DND-41 (cell line): ENCODE data around the gene TSEN2.

ENCODE experiments used
- ATAC-seq: fragments of 200-7000 bp; cut with Tn5 transposase; 3 replicates; pipeline ENCODE4 v1.9.1; 2021; ENCODE audit warnings: low read depth; ENCODE audit not compliant: insufficient read depth
- DNase-seq: peaks from one replicate; pipeline ENCODE4 v3.0.0-alpha.2; 2020
- H2AFZ ChIP-seq: 2 replicates; pipeline ENCODE4 v1.6.0; 2012; ENCODE audit warnings: low read depth, low read length
- H3K27ac ChIP-seq: 2 replicates; pipeline ENCODE4 v1.5.1; 2012; ENCODE audit warnings: low read length, inconsistent platforms
- H3K27me3 ChIP-seq: fragments of 200-600 bp; sonication (generic); 2 replicates; pipeline ENCODE4 v1.6.0; 2012; ENCODE audit warnings: low read length, mild to moderate bottlenecking, inconsistent platforms; ENCODE audit not compliant: insufficient read depth, poor library complexity
- H3K36me3 ChIP-seq: 2 replicates; pipeline ENCODE4 v1.5.1; 2012; ENCODE audit warnings: low read length, inconsistent platforms; ENCODE audit not compliant: insufficient read depth
- H3K4me1 ChIP-seq: 2 replicates; pipeline ENCODE4 v1.5.1; 2012; ENCODE audit warnings: mild to moderate bottlenecking, low read length; ENCODE audit not compliant: insufficient read depth
- H3K4me2 ChIP-seq: 2 replicates; pipeline ENCODE4 v1.6.0; 2012; ENCODE audit warnings: mild to moderate bottlenecking, moderate library complexity, low read length, inconsistent platforms; ENCODE audit not compliant: insufficient read depth
- H3K4me3 ChIP-seq, 2 experiments: fragments of 200-600 bp in 1 of 2; shearing (Covaris generic) in 1 of 2; 2 replicates each; pipeline ENCODE4 v1.5.1; 2012 to 2016; ENCODE audit warnings: inconsistent platforms in 2 of 2, low read length in 2 of 2, mild to moderate bottlenecking in 2 of 2, low read depth in 1 of 2, moderate library complexity in 1 of 2
- H3K79me2 ChIP-seq: 2 replicates; pipeline ENCODE4 v1.6.0; 2012; ENCODE audit warnings: low read length, inconsistent platforms; ENCODE audit not compliant: insufficient read depth
- H3K9ac ChIP-seq: 2 replicates; pipeline ENCODE4 v1.6.0; 2012; ENCODE audit warnings: low read depth, mild to moderate bottlenecking, inconsistent platforms, low read length, moderate library complexity
- H3K9me3 ChIP-seq: 2 replicates; pipeline ENCODE4 v1.5.1; 2012; ENCODE audit warnings: low read length, moderate library complexity, mild to moderate bottlenecking, inconsistent platforms; ENCODE audit not compliant: insufficient read depth, severe bottlenecking
- H4K20me1 ChIP-seq: 2 replicates; pipeline ENCODE4 v1.6.0; 2012; ENCODE audit warnings: low read length; ENCODE audit not compliant: insufficient read depth
- CTCF ChIP-seq: IDR thresholded peaks from 2 replicates; pipeline ENCODE4 v1.5.1; 2012; ENCODE audit warnings: borderline replicate concordance, low read length, moderate library complexity, mild to moderate bottlenecking; ENCODE audit not compliant: poor library complexity, severe bottlenecking; ENCODE audit errors: extremely low read depth
- EZH2 ChIP-seq: IDR thresholded peaks from 3 replicates; pipeline ENCODE4 v1.6.1; 2012; ENCODE audit warnings: borderline replicate concordance, low read depth, mild to moderate bottlenecking, moderate library complexity, low read length, inconsistent platforms; ENCODE audit not compliant: severe bottlenecking

Gene TSEN2

GRCh38 chr3:12506201-12506709, 22.0 kb downstream of the TSEN2 start:
- H3K27me3 ChIP-seq = no peaks in the 10 kb centered on the region
- no peak overlapping the region for H3K27ac ChIP-seq
- H2AFZ ChIP-seq = no peak overlapping the region
- no peak overlapping the region for H3K9ac ChIP-seq
- DNase-seq (no peak), ATAC-seq (no peak)
- H3K9me3 ChIP-seq = no peaks in the 10 kb centered on the region
- no peaks in the 10 kb centered on the region for H3K79me2 ChIP-seq
- peaks cover 83% of the 10 kb centered on the region for H3K36me3 ChIP-seq
- H4K20me1 ChIP-seq = no peaks in the 10 kb centered on the region
- TF ChIP-seq CTCF (no peak), EZH2 (no peak)
- no peaks in the 10 kb centered on the region for H3K4me1 ChIP-seq
- H3K4me3 ChIP-seq = no peak overlapping the region
- no peak overlapping the region for H3K4me2 ChIP-seq

GRCh38 chr3:12507591-12508281, 23.5 kb downstream of the TSEN2 start:
- no peak overlapping the region for H3K4me2 ChIP-seq
- H3K27ac ChIP-seq = no peak overlapping the region
- H3K36me3 ChIP-seq = peaks cover 84% of the 10 kb centered on the region
- H3K27me3 ChIP-seq = no peaks in the 10 kb centered on the region
- H3K79me2 ChIP-seq = no peaks in the 10 kb centered on the region
- ATAC-seq (no peak), DNase-seq (no peak)
- no peaks in the 10 kb centered on the region for H3K4me1 ChIP-seq
- H2AFZ ChIP-seq = no peak overlapping the region
- no peaks in the 10 kb centered on the region for H3K9me3 ChIP-seq
- no peaks in the 10 kb centered on the region for H4K20me1 ChIP-seq
- no peak overlapping the region for H3K9ac ChIP-seq
- TF ChIP-seq EZH2 (no peak), CTCF (no peak)
- H3K4me3 ChIP-seq = no peak overlapping the region

GRCh38 chr3:12508291-12508700, 24.0 kb downstream of the TSEN2 start:
- DNase-seq = no peak
- Histone ChIP-seq H3K4me2 (no peak overlapping the region), H3K79me2 (no peaks in the 10 kb centered on the region), H4K20me1 (no peaks in the 10 kb centered on the region), H3K4me3 (no peak overlapping the region), H3K36me3 (peaks cover 80% of the 10 kb centered on the region), H3K27ac (no peak overlapping the region), H2AFZ (no peak overlapping the region), H3K9ac (no peak overlapping the region), H3K27me3 (no peaks in the 10 kb centered on the region), H3K4me1 (no peaks in the 10 kb centered on the region), H3K9me3 (no peaks in the 10 kb centered on the region)
- no peak; the same call in 2 of the 3 replicates for ATAC-seq
- TF ChIP-seq CTCF = no peak
- TF ChIP-seq EZH2 = no peak

GRCh38 chr3:12509466-12509865, 25.2 kb downstream of the TSEN2 start:
- Histone ChIP-seq H3K9me3 (no peaks in the 10 kb centered on the region), H3K4me1 (no peaks in the 10 kb centered on the region), H3K9ac (no peak overlapping the region), H3K36me3 (peaks cover 77% of the 10 kb centered on the region), H2AFZ (no peak overlapping the region), H3K4me3 (no peak overlapping the region), H3K79me2 (no peaks in the 10 kb centered on the region), H3K27me3 (no peaks in the 10 kb centered on the region), H4K20me1 (no peaks in the 10 kb centered on the region), H3K4me2 (no peak overlapping the region), H3K27ac (no peak overlapping the region)
- TF ChIP-seq EZH2 (no peak), CTCF (no peak)
- no peak for DNase-seq
- ATAC-seq = no peak
